Gastroesophageal sphincter (tissue), 3 donors: ENCODE measurements around the gene METTL26.

Experiments
- POLR2A ChIP-seq, 2 donors: fragments of 450-650 bp; IDR thresholded peaks; one replicate each; pipeline ENCODE4 v1.6.1; 2017; ENCODE audit warnings: antibody characterized with exemption in 2 of 2, mild to moderate bottlenecking in 2 of 2, moderate library complexity in 1 of 2
- POLR2AphosphoS5 ChIP-seq: sonication (generic); formaldehyde crosslinking; IDR thresholded peaks from one replicate; pipeline ENCODE4 v1.6.1; 2017; ENCODE audit warnings: antibody characterized with exemption
- TF ChIP-seq, protein P1 (sequence below), 4 experiments: fragments of 200-600 bp in 2 of 4; fragments of 450-650 bp in 2 of 4; sonication (generic) in 1 of 4; IDR thresholded peaks; one replicate each; pipeline ENCODE4 v1.5.1; 2017 to 2019; ENCODE audit warnings: antibody characterized with exemption in 4 of 4, mild to moderate bottlenecking in 2 of 4, moderate library complexity in 2 of 4

DNA sequence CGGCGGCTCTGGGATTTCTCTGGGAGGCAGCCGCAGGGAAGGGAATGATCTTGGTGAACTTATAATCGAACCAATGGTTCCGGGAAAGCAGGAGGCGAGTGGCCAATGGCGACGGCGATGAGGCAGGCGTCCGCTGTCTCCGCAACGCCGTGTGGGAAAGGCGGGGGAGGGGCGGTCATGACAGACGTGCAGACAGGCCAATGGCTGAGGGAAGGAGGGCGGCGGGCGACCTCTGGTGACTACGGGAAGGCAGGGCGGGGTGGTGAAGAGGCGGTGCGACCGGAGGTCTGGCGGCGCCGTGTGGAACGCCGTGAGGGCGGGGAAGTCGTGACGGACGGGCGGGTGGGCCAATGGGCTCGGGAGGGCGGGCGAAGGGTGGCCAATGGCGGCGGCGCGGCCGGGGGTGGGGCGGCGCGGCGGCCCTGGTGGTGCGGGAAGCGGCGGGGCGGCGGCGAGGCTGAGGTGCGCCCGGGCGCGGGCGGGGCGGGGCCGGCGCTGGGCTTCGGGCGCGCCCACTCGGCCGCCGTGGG, 46.4 kb downstream of the METTL26 start, which contains the start of gene RAB40C:
- TF ChIP-seq, protein P1, sequence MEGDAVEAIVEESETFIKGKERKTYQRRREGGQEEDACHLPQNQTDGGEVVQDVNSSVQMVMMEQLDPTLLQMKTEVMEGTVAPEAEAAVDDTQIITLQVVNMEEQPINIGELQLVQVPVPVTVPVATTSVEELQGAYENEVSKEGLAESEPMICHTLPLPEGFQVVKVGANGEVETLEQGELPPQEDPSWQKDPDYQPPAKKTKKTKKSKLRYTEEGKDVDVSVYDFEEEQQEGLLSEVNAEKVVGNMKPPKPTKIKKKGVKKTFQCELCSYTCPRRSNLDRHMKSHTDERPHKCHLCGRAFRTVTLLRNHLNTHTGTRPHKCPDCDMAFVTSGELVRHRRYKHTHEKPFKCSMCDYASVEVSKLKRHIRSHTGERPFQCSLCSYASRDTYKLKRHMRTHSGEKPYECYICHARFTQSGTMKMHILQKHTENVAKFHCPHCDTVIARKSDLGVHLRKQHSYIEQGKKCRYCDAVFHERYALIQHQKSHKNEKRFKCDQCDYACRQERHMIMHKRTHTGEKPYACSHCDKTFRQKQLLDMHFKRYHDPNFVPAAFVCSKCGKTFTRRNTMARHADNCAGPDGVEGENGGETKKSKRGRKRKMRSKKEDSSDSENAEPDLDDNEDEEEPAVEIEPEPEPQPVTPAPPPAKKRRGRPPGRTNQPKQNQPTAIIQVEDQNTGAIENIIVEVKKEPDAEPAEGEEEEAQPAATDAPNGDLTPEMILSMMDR (IDR thresholded peaks at IDR 0.05): no peak
- no peak for TF ChIP-seq POLR2A (IDR thresholded peaks at IDR 0.05)
- peak; percentile 66 for TF ChIP-seq POLR2AphosphoS5
